ENCODE data around the gene POP5. TPM values are rescaled to one million over a fixed set of nuclear protein-coding genes. Genes with fewer than 3 reads are reported as not detected.
"Not testable (repeated sequence)": the region's sequence is repeated elsewhere in the genome, so short reads cannot be mapped to it uniquely, and the experiment has no call there.

Gene POP5
- total RNA-seq, 1 experiment from 2014 or later = 64.0 TPM

GRCh38 chr12:120614848-120615247 lies 33.6 kb upstream of the POP5 start:
- H3K79me2 ChIP-seq (ENCODE audit: insufficient read depth, low read length) = no peaks in the 10 kb centered on the region
- H3K27ac ChIP-seq (ENCODE audit: insufficient read length, low read depth, low read length) = no peak overlapping the region
- no peaks in the 10 kb centered on the region for H3K23me2 ChIP-seq (ENCODE audit: insufficient read length, low read depth, low read length, poor library complexity, severe bottlenecking)
- H2BK20ac ChIP-seq (ENCODE audit: low read depth, low read length, poor library complexity, severe bottlenecking) = no peak overlapping the region
- TF ChIP-seq CTCF (conservative IDR thresholded peaks at IDR 0.05) = no peak
- H3K4me2 ChIP-seq (ENCODE audit: insufficient read depth, insufficient read length, low read length) = no peak overlapping the region
- no peak overlapping the region for H2BK120ac ChIP-seq (ENCODE audit: low read depth, low read length, poor library complexity, severe bottlenecking)
- H3K23ac ChIP-seq (ENCODE audit: insufficient read length, low read depth, low read length) = no peak overlapping the region
- no peak overlapping the region for H4K5ac ChIP-seq (ENCODE audit: insufficient read length, low read depth, low read length)
- no peaks in the 10 kb centered on the region for H4K20me1 ChIP-seq (ENCODE audit: control insufficient read depth, insufficient read depth, insufficient read length)
- no peak overlapping the region for H3K14ac ChIP-seq (ENCODE audit: insufficient read depth, low read length)
- H3K4ac ChIP-seq (ENCODE audit: low read depth, low read length) = no peak overlapping the region
- peaks cover 2 to 4% of the 10 kb centered on the region in 2 experiments; a peak in 3 of 5 replicates for H3K9me3 Mint-ChIP-seq
- no peaks in the 10 kb centered on the region for H3K79me1 ChIP-seq (ENCODE audit: insufficient read depth, low read depth, low read length, poor library complexity, severe bottlenecking)
- no peak overlapping the region for H2AFZ ChIP-seq (ENCODE audit: low read length)
- no peak overlapping the region for H2BK15ac ChIP-seq (ENCODE audit: low read depth, low read length)
- peaks cover 11% of the 10 kb centered on the region for H3K27me3 Mint-ChIP-seq (ENCODE audit: low read depth)
- H3K56ac ChIP-seq (ENCODE audit: insufficient read length, low read depth, low read length) = no peak overlapping the region
- H3T11ph ChIP-seq (ENCODE audit: low read length) = no peak overlapping the region
- no peak overlapping the region for H4K91ac ChIP-seq (ENCODE audit: insufficient read length, low read depth, low read length)
- H3K4me1 ChIP-seq (ENCODE audit: insufficient read depth, low read length) = peaks cover 2% of the 10 kb centered on the region; the same call in 1 of the 2 replicates
- no peak overlapping the region for H3K27ac Mint-ChIP-seq
- H3K4me1 Mint-ChIP-seq = peaks cover 11 to 12% of the 10 kb centered on the region in 2 experiments
- no peak overlapping the region for H2BK12ac ChIP-seq (ENCODE audit: insufficient read length, low read depth, low read length)
- H4K8ac ChIP-seq (replicated peaks; ENCODE audit: insufficient read length, low read depth, low read length) = no peak overlapping the region
- H3K4me3 Mint-ChIP-seq = no peak overlapping the region
- no peaks in the 10 kb centered on the region for H3K9me3 ChIP-seq (ENCODE audit: control insufficient read depth, low read depth, low read length)
- no peak overlapping the region for H2AK5ac ChIP-seq (ENCODE audit: insufficient read length, low read length)
- no peak overlapping the region for H3K9ac ChIP-seq (ENCODE audit: extremely low read depth, insufficient read length, low read length)
- no peak overlapping the region for H3K18ac ChIP-seq (ENCODE audit: insufficient read length, low read depth, low read length)
- peaks cover 0 to 4% (median 0%) of the 10 kb centered on the region in 3 experiments; a peak in 1 of 7 replicates for H3K36me3 Mint-ChIP-seq (ENCODE audit: insufficient read depth in 1 of 3, low read depth in 3 of 3)
- no peaks in the 10 kb centered on the region for H3K27me3 ChIP-seq (ENCODE audit: insufficient read depth, low read length)
- no peak overlapping the region for H2BK5ac ChIP-seq (ENCODE audit: insufficient read length, low read length)
- DNase-seq = no peak

DNA sequence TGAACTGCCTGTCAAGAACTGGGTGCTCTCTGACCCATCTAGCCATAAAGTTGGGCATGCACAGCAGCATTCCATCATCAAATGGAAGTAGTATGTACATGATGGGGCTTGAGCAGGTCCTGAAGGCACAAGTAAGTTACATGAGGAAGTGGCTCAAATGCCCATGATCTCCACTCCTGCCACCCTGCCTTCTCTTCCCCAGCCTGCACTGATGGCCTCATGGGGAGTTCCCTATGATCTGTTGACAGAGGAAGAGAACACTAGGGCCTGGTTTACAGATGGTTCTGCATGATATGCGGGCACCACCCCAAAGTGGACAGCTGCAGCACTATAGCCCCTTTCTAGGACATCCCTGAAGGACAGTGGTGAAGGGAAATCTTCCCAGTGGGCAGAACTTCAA lies 30.3 kb upstream of the POP5 start:
- not testable (repeated sequence) for H3K4me1 Mint-ChIP-seq, H3K4me3 Mint-ChIP-seq
- no CpG with 5 or more reads among the region's 1 CpG for WGBS (ENCODE audit: extremely low coverage, insufficient read length, low lambda C conversion rate)

More for the DNA sequence above, 30.3 kb upstream of the POP5 start:
- not testable (repeated sequence) for H3K4me2 ChIP-seq (ENCODE audit: insufficient read depth, insufficient read length, low read length); H3K27ac ChIP-seq (ENCODE audit: insufficient read length, low read depth, low read length); H2BK5ac ChIP-seq (ENCODE audit: insufficient read length, low read length); H3K9me3 ChIP-seq (ENCODE audit: control insufficient read depth, low read depth, low read length); H2BK15ac ChIP-seq (ENCODE audit: low read depth, low read length); H3K79me1 ChIP-seq (ENCODE audit: insufficient read depth, low read depth, low read length, poor library complexity, severe bottlenecking); H3K23ac ChIP-seq (ENCODE audit: insufficient read length, low read depth, low read length); H3T11ph ChIP-seq (ENCODE audit: low read length); H4K20me1 ChIP-seq (ENCODE audit: control insufficient read depth, insufficient read depth, insufficient read length); H3K14ac ChIP-seq (ENCODE audit: insufficient read depth, low read length); H3K27ac Mint-ChIP-seq; H3K27me3 ChIP-seq (ENCODE audit: insufficient read depth, low read length); H3K56ac ChIP-seq (ENCODE audit: insufficient read length, low read depth, low read length); H2BK12ac ChIP-seq (ENCODE audit: insufficient read length, low read depth, low read length); H2AK5ac ChIP-seq (ENCODE audit: insufficient read length, low read length); H3K9me3 Mint-ChIP-seq; DNase-seq; H3K23me2 ChIP-seq (ENCODE audit: insufficient read length, low read depth, low read length, poor library complexity, severe bottlenecking); H4K5ac ChIP-seq (ENCODE audit: insufficient read length, low read depth, low read length); H3K4me1 ChIP-seq (ENCODE audit: insufficient read depth, low read length); H3K36me3 Mint-ChIP-seq (ENCODE audit: insufficient read depth in 1 of 3, low read depth in 3 of 3); H2BK20ac ChIP-seq (ENCODE audit: low read depth, low read length, poor library complexity, severe bottlenecking); H2AFZ ChIP-seq (ENCODE audit: low read length); H3K9ac ChIP-seq (ENCODE audit: extremely low read depth, insufficient read length, low read length); H3K4ac ChIP-seq (ENCODE audit: low read depth, low read length); H3K18ac ChIP-seq (ENCODE audit: insufficient read length, low read depth, low read length); H4K91ac ChIP-seq (ENCODE audit: insufficient read length, low read depth, low read length); H2BK120ac ChIP-seq (ENCODE audit: low read depth, low read length, poor library complexity, severe bottlenecking); H4K8ac ChIP-seq (replicated peaks; ENCODE audit: insufficient read length, low read depth, low read length); H3K79me2 ChIP-seq (ENCODE audit: insufficient read depth, low read length); H3K27me3 Mint-ChIP-seq (ENCODE audit: low read depth)

All from H9 (cell line).